ENCODE measurements around the gene CFAP157. TPM values are rescaled to one million over a fixed set of nuclear protein-coding genes. Genes with fewer than 3 reads are reported as not detected.

CFAP157 gene
- total RNA-seq, 4 donors from 2014 or later, result 0.24 to 1.0 TPM; not detected in 2

- TF ChIP-seq, protein P1, sequence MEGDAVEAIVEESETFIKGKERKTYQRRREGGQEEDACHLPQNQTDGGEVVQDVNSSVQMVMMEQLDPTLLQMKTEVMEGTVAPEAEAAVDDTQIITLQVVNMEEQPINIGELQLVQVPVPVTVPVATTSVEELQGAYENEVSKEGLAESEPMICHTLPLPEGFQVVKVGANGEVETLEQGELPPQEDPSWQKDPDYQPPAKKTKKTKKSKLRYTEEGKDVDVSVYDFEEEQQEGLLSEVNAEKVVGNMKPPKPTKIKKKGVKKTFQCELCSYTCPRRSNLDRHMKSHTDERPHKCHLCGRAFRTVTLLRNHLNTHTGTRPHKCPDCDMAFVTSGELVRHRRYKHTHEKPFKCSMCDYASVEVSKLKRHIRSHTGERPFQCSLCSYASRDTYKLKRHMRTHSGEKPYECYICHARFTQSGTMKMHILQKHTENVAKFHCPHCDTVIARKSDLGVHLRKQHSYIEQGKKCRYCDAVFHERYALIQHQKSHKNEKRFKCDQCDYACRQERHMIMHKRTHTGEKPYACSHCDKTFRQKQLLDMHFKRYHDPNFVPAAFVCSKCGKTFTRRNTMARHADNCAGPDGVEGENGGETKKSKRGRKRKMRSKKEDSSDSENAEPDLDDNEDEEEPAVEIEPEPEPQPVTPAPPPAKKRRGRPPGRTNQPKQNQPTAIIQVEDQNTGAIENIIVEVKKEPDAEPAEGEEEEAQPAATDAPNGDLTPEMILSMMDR (IDR thresholded peaks at IDR 0.05), result no peak
- DNase-seq (ENCODE audit: low spot score) (no peak), ATAC-seq (ENCODE audit: low FRiP score) (no peak)
Observed at GRCh38 chr9:127667127-127667844, 39.5 kb upstream of the CFAP157 start.

GRCh38 chr9:127667906-127668305 lies 38.9 kb upstream of the CFAP157 start:
- DNase-seq (ENCODE audit: low spot score) (no peak), ATAC-seq (ENCODE audit: low FRiP score) (no peak)
- TF ChIP-seq, protein P1 (IDR thresholded peaks at IDR 0.05), result no peak

DNA sequence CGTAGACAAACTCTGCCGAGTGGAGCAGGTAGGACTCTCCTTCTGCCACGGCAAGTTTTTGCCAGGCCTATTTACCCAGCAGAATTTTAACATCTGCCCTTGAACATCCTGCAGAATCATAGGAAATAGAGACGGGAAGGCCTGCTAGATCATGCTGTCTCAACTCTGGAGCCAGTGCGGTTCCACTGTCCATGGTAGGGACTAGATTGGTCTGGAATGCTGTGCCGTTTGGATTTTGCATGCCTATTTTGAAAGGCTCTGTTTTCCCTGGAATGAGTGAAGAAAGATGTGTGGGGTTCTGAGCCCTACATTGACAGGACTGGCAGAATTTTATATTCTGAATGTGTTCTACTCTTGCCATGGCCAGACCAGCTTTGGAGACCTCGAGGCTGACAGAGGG lies 33.6 kb upstream of the CFAP157 start:
- ATAC-seq (ENCODE audit: low FRiP score) (no peak), DNase-seq (ENCODE audit: low spot score) (no peak)
- TF ChIP-seq, protein P1 (IDR thresholded peaks at IDR 0.05), result no peak

DNA sequence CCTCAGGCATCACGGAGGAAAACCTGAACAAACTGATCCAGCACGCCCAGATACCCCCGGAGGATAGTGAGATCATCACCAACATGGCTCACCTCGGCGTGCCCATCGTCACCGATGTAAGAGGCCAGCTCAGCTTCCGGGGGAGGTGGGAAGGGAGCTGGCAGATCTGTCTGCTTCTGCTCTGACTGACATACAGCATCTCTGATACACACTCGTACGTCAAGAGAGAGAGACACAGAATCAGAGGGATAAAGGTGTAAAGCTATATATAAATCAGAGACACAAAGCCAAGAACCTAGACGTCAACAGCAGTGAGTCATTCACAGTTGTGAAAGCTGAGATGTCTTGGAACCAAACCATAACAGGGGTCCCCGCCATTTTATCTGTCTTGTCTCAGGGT lies 30.1 kb upstream of the CFAP157 start:
- TF ChIP-seq, protein P1 (IDR thresholded peaks at IDR 0.05), result no peak
- ATAC-seq (ENCODE audit: low FRiP score) (no peak), DNase-seq (ENCODE audit: low spot score) (no peak)

GRCh38 chr9:127679506-127679905 lies 27.3 kb upstream of the CFAP157 start:
- TF ChIP-seq, protein P1 (IDR thresholded peaks at IDR 0.05), result no peak
- DNase-seq (ENCODE audit: low spot score) (no peak), ATAC-seq (ENCODE audit: low FRiP score) (no peak)

GRCh38 chr9:127680226-127680625 lies 26.6 kb upstream of the CFAP157 start:
- TF ChIP-seq, protein P1 (IDR thresholded peaks at IDR 0.05), result no peak
- ATAC-seq (ENCODE audit: low FRiP score) (no peak), DNase-seq (ENCODE audit: low spot score) (no peak)

DNA sequence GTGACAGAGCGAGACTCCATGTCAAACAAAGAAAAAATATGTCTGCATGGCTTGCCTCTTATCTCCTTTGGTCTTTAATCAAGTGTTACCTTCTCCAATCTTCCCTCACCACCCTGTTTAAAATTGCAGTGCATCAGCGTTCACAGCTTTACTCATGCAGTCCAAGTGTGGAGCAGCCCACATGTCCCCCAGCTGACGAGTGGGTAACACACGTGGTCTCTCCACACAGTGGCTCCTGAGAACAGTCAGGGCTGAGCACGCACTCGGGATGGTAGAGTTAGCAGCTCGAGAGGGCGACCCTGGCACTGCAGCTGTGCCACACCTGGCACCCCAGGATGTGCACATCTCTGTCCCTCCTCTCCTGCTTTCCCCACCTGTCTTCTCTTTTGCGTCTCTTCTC lies 25.9 kb upstream of the CFAP157 start:
- no peak for ATAC-seq (ENCODE audit: low FRiP score)
- no peak for DNase-seq (ENCODE audit: low spot score)
- TF ChIP-seq, protein P1 (IDR thresholded peaks at IDR 0.05), result no peak

Data from omental fat pad (tissue), 4 donors.